Inferior parietal cortex (tissue), 1 donor: ENCODE results near the gene SGCA.

Experiments
- DNase-seq: peaks from one replicate; pipeline ENCODE4 v3.0.0-alpha.2; 2016; ENCODE audit errors: extremely low spot score

SGCA gene

GRCh38 chr17:50194934-50195865 is 29.4 kb downstream of the SGCA start:
- DNase-seq: no peak

- DNase-seq: no peak
These were observed 30.2 kb downstream of the SGCA start for GRCh38 chr17:50196036-50196435.

GRCh38 chr17:50196826-50197225 is 31.0 kb downstream of the SGCA start:
- DNase-seq: no peak

GRCh38 chr17:50198026-50198669 is 32.3 kb downstream of the SGCA start:
- peak; percentile 70 for DNase-seq

- DNase-seq: no peak
These were observed 33.5 kb downstream of the SGCA start for GRCh38 chr17:50199211-50199802.

- DNase-seq: no peak
These were observed 34.1 kb downstream of the SGCA start for GRCh38 chr17:50199803-50200456.

- peak; percentile 59 for DNase-seq
These were observed 34.9 kb downstream of the SGCA start for GRCh38 chr17:50200457-50201275.

GRCh38 chr17:50201276-50201854 is 35.6 kb downstream of the SGCA start, which contains the start of gene COL1A1:
TSS of gene COL1A1 (minus strand) at chr17:50201631. CDS start at chr17:50201513, 118 bp downstream.
- DNase-seq: no peak

GRCh38 chr17:50203086-50203485 is 37.3 kb downstream of the SGCA start:
- DNase-seq: no peak

- no peak for DNase-seq
These were observed 38.0 kb downstream of the SGCA start for GRCh38 chr17:50203604-50204345.

- DNase-seq: no peak
These were observed 38.6 kb downstream of the SGCA start for GRCh38 chr17:50204431-50204830.

- no peak for DNase-seq
These were observed 39.5 kb downstream of the SGCA start for GRCh38 chr17:50205111-50205962.

GRCh38 chr17:50205963-50206505 is 40.2 kb downstream of the SGCA start:
- no peak for DNase-seq

- DNase-seq: no peak
These were observed 40.9 kb downstream of the SGCA start for GRCh38 chr17:50206604-50207293.

- DNase-seq: no peak
These were observed 41.5 kb downstream of the SGCA start for GRCh38 chr17:50207315-50207714.

- DNase-seq: no peak
These were observed 42.2 kb downstream of the SGCA start for GRCh38 chr17:50207792-50208567.

GRCh38 chr17:50208611-50209061 is 42.8 kb downstream of the SGCA start:
- no peak for DNase-seq
